Jurkat, Clone E6-1 (cell line): ENCODE results near the gene GNG7.
"Not testable (repeated sequence)": the region's sequence is repeated elsewhere in the genome, so short reads cannot be mapped to it uniquely, and the experiment has no call there.

Experiments
- DNase-seq: peaks from one replicate; pipeline ENCODE4 v3.0.0-alpha.2; 2011; ENCODE audit warnings: low read depth, low spot score
- H3K4me3 ChIP-seq: 2 replicates; pipeline ENCODE4 v1.5.1; 2011; ENCODE audit warnings: mild to moderate bottlenecking, low read length, control low read depth, moderate library complexity

GNG7 gene

DNA sequence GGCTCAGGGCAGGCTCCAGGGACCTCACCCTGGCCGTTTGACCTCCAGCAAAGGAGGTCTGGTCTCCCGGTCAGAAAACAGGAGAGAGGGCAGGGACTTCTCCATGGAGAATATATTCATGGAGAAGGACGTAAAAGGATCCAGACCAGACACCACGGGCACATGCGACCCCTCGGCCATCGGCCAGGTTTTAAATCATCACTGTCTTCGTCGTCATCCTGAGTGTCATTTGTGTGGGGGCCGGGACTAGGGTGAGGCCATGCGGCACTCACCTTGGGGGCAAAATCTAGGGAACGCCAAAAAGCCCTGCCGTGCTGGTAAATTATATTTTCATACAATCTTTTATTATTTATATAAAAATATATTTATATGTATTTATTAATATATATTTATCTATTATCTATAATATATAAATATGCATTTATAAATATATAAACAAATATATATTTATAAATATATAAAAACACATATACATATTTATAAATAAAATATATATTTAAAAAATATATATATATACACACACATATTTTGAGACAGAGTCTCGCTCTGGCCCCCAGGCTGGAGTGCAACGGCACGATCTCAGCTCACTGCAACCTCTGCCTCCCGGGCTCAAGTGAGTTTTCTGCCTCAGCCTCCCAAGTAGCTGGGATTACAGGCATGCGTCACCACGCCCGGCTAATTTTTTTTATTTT, 151.2 kb downstream of the GNG7 start:
- DNase-seq, result no peak
- no peak overlapping the region for H3K4me3 ChIP-seq

DNA sequence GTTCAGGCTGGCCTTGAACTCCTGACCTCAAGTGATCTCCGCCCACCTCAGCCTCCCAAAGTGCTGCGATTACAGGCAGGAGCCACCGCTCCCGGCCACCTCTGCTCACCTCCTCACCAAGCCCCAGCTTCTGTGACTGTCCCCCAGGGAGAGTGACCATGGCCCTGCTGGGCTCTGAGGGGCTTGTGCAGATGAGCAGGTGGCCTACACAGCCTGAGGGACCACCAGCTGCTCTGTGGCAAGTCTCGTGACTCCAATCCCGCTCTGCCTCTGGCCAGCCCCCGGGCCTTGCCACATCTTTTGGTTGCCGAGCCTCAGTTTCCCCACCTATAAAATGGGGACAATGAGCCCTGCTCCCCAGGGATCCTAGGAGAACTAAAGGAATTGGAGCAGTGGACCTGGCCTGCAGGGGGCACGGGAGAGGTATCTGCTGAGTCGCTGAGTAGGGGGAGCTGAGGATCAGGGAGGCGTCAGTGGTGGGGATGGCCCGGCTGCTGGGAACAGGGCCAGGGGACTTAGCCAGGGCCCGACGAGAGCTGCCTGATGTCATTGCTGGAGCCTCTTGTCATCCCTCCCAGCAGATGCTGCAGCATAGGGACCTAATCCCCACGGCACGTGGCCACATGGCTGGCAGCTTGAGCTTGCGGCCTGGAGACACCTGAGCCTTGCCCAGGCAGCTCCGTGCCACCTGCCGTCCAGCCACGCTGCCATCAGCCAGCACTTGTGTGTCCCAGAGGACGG, 151.9 kb downstream of the GNG7 start:
- H3K4me3 ChIP-seq, result no peak overlapping the region
- no peak for DNase-seq

DNA sequence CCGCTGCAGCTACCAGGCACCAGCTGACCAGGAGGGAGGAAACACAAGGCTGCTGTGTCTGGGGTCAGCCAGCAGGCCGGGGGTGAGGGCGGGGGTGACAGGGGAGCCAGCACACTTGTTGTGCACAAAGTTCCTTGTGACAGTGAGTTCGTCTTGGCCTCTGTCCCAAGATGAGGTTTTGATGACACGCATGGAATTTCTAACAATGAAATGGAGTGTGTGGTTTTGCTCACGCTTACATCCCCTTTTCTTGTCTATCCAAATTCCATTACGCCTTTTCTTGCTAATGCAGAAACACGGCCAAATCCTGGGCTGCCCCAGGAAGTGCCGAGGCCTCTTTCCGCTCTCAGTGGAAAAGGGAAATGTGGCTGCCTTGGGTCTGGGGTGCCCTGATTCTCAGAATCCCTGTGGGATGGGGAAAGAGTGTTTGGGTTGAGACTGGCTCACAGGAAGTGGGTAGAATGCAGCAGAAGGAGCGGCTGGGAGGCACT, 152.7 kb downstream of the GNG7 start:
- no peak overlapping the region for H3K4me3 ChIP-seq
- DNase-seq, result no peak

DNA sequence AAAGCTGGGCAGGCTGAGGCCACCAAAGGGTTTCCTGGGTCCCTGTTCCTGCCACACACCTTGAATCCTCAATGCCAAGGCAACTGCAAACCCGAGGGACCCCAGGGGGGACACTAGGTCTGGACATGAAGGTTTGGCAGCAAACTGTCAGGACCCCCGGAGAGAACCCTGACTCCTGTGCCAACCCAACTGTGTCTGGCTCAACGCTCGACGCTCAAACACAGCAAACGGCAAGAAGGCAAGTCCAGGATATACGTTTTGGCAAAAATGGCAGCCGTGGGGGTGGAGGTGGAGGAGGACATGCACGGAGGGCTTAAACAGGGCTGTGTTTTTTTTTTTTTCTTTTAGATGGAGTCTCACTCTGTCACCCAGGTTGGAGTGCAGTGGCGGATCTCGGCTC, 153.5 kb downstream of the GNG7 start:
- H3K4me3 ChIP-seq, result no peak overlapping the region
- no peak for DNase-seq

DNA sequence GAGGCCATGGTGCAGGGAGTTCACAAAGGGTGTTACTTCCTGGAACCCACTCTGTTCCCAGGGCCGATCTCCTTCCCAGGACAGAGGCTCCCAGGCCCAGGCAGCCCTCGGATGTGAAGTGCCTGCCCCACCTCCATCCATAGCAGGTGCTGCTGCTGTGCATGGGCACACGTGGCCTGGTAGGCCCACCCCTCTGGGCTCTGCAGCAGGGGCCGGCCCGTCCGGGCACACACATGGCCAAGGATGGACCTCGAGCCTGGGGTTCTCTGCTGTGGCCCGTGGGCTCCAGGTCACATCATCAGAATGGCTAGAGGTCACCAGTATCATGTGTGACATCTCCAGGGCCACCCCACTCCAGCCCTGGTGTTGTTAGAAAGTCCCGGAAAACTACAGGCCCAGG, 154.8 kb downstream of the GNG7 start:
- H3K4me3 ChIP-seq, result no peak overlapping the region
- DNase-seq, result no peak

DNA sequence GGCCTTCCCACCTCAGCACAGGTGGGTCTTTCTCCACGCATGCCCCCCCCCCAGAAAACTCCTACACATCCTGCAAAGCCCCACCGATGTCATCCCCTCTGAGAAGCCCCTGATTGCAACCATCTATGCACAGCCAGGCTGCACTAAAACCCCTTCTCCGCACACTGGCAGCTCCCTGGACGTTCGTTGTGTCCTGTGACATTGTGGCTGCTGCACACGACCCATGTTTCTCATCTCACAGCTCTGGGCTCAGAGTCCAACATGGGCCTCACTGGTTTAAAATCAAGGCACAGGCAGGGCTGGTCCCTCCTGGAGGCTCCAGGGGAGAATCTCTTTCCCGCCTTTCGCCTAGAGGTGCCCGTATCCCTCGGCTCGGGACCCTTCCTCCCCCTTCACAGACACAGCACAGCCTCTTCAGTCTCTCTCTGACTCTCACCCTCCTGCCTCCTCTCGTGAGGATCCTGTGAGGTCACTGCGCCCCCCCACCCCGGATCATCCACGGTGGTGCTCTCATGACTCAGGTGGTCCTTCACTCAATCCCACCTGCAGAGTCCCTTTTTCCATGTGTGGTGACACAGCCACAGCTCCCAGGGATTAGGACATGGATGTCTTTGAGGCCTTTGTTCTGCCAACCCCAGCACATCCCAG, 155.3 kb downstream of the GNG7 start:
- no peak for DNase-seq
- H3K4me3 ChIP-seq, result no peak overlapping the region

DNA sequence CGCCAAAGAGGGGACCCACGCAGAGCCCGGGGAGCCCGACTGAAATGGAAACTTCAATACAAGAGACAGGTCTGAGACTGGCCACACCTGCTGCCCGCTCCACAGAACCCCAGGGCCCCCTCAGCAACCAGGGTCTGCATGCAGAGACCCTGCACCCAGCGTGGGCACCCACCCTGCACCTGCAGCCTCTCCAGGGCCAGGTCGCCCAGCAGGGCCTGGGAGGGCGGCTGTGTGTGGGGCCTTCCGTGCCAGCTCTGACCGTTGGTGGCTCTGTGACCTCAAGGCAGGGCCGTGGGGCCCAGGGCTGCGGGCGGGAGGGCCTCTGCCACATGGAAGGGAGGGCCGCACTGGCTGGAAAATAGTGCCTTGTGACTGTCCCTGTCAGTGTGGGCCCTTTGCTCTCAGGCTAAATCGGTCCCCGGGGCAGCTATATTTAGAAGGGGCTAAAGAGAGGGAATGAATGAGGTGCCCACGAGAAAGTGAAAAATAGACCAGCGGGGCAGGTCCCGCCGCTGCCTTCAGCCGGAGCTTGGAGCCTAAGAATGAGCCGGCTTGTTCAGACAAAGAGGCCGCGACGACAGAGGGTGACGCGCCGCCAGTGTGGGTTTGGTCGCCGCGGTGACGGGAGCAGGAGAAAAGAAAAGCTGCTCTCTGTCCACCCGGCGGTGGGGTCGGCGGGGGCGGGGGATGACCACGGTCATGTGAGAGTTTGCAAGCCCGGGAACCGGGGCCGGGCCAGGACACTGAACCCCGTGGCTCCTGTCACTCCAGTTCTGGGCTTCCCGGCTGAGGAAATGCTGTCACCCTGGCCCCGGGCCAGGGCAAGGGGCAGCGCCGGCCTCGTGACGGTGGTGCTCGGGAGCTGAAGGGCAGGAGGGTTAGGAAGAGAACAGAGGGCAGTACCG, 156.1 kb downstream of the GNG7 start:
- no peak for DNase-seq
- H3K4me3 ChIP-seq, result no peak overlapping the region

DNA sequence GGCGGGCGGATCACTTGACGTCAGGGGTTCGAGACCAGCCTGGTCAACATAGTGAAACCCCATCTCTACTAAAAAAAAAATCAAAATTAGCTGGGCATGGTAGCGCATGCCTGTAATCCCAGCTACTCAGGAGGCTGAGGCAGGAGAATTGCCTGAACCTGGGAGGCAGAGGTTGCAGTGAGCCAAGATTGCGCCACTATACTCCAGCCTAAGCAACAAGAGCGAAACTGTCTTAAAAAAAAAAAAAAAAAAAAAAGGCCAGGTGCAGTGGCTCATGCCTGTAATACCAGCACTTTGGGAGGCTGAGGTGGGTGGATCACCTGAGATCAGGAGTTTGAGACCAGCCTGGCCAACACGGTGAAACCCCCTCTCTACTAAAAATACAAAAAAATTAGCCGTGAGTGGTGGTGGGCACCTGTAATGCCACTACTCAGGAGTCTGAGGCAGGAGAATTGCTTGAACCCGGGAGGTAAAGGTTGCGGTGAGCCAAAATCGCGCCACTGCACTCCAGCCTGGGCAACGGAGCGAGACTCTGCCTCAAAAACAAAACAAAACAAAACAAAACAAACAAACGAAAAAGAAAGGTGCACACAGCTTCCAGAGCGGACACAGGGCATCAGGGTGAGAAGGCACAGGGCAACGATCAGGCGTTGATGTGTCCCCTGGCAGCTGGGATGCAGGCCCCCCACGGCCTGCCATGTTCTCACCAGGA, 156.9 kb downstream of the GNG7 start:
- not testable (repeated sequence) for DNase-seq, H3K4me3 ChIP-seq

DNA sequence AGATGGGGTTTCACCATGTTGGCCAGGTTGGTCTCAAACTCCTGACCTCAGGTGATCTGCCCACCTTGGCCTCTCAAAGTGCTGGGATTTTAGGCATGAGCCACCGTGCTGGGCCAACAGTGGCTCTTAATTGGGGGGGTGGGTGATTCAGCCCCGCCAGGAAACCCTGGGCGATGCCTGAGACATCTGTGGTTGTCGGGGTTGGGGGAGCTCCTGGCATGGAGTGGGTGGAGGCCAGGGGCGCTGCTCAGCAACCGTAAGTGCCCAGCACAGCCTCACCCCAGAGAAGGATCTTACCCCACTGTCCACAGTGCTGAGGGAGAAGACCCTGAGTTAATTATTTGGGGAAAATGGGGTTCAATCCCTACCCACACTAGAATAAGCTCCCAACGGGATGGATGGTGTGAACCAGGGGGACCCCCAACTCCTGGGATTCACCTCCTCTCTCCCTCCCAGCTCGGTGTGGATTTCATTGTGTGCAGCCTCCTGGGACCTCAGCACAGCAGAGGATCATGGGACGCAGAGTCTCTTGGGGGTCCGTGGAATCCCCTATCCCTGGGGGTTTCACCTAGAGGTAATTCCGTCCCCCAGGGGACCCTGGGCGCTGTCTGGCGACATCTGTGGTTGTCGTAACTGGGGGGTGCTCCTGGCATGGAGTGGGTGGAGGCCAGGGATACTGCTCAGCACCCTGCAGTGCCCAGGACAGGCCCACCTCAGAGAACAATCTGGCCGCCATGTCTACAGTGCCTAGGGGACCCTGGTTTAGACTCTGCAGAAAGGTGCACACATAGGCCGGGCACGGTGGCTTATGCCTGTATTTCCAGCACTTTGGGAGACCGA, 157.7 kb downstream of the GNG7 start:
- DNase-seq, result no peak
- H3K4me3 ChIP-seq, result no peak overlapping the region

DNA sequence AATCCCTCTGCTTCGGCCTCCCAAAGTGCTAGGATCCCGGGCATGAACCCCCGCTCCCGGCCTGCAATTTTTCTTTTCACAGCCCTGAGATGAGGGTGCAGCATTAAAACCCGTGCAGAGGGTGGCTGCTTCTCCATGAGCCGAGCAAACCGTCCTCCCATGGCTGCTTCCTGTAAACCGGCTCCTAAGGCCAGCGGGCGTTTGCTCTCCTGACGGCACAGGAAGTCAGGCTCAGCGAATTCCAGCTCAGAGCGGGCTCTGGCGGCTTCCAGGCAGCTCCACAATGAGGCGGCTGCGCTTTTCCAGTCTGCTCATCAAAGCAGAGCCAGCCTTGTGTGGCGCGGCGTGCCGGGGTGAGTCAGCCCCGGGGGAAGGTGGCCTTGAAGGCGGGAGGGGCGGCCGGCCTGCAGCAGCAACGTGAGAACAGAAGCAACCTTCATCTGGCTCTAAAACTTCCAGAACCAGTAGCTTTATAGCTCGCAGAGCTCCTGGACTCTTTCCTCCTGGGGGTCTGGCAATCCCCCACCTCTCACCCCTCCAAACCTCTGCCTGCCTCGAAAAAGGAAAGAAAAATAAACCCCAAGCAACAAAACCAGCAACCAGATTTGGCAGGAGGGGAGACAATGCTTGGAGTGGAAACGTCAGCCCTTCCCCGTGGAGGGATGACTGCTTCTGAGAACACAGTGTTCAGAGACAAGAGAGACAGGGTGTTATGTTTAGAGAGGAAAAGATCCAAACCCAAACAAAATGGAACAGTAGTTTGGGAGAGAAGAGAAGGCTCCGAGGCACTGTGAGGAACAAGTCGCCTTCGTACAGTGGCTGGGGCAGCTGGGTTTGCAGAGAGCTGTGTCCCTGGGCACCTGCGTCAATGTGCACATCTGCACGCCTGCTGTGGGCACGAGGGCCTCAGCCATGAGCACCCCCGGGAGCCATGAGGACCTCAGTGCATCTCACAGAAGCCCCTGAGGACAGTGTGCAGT, 158.7 kb downstream of the GNG7 start:
- peak; percentile 42 for DNase-seq
- H3K4me3 ChIP-seq, result peak overlapping the region; percentile 39

DNA sequence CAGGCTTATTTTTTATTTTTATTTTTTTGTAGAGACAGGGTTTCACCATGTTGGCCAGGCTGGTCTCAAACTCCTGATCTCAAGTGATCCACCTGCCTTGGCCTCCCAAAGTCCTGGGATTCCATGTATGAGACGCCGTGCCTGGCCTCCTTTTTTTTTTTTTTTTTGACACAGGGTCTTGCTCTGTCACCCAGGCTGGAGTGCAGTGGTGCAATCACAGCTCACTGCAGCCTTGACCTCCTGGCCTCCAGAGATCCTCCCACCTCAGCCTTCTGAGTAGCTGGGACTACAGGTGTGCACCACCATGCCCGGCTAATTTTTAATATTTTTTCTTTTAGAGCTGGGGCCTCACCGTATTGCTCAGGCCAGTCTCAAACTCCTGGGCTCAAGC, 159.4 kb downstream of the GNG7 start:
- peak overlapping the region; percentile 39 for H3K4me3 ChIP-seq

DNA sequence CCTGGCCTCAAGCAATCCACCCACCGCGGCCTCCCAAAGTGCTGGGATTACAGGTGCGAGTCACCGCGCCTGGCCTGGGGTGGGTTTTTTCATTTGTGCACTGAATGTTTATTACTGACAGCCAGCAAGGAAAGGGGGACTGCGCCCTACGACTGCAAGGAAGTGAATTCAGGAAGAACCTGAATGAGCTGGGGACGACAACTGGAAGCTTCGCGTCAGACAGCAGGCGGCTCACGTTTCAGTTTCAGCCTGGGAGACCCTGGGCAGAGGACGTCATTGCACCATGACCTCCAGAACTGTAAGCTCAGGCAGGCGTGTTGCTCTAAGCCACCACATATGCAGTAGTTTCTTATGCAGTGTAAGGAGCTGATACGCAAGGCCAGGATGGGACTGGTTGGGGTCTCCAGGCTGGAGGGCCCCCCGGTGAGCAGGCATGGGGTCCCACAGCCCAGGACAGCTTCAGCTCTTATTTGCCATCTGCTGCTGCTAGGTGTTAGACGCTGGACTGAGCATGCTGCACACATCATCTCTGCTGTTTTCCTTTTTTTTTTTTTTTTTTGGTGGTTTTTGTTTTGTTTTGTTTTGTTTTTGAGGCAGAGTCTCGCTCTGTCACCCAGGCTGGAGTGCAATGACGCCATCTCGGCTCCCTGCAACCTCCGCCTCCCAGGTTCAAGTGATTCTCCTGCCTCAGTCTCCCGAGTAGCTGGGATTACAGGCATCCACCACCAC, 160.0 kb downstream of the GNG7 start:
- DNase-seq, result no peak
- no peak overlapping the region for H3K4me3 ChIP-seq

More for the DNA sequence above, 159.4 kb downstream of the GNG7 start:
- not testable (repeated sequence) for DNase-seq

DNA sequence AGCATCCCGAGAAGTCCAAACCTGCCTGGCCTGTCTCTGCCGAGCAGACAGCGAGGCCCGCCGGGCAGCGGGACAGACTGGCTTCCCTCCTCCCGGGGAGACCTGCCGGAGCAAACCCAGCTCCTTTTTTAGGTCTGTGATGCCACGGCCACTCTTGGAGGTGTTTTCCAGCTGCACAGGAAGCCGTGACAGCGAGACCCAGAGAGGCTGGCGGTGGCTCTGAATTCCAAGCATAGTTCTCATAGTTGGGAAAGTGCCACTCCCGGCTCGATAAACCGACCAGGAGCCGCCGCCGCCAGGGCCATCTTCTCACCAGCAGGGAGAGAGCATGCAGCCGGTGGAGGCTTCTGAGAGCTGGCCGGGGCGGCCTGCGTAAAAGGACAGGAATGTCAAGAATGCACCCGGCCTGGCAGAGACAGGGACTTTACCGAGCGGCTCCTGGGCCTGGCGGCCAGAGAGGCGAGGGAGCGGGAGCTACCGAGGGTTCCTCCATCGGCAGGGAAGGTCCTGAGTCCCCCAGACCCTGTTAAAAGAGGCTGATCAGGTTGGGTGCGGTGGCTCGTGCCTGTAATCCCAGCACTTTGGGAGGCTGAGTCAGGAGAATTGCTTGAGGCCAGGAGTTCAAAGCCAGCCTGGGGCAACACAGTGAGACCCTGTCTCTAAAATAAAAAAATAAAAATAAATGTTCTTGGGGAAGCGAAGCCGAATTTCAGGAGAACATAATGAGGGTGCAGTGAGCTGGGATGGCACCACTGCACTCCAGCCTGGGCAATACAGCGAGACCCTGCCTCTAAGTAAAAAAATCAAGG, 161.6 kb downstream of the GNG7 start:
- DNase-seq, result no peak
- H3K4me3 ChIP-seq, result no peak overlapping the region

DNA sequence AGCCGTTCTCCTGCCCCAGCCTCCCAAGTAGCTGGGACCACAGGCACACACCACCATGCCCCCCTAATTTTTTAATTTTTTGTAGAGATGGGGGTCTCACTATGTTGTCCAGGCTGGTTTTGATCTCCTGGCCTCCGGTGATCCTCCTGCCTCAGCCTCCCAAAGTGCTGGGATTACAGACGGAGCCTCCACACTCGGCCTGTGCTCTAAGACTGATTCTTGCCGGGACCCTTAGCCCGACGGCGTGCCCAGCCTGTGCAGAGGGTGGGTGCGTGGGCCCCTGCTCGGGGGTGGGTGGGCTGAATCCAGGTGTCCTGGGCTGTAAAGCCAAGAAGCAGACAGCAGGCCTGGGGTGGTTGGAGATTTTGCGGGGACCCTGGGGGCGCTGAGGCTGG, 162.2 kb downstream of the GNG7 start:
- no peak for DNase-seq
- no peak overlapping the region for H3K4me3 ChIP-seq

DNA sequence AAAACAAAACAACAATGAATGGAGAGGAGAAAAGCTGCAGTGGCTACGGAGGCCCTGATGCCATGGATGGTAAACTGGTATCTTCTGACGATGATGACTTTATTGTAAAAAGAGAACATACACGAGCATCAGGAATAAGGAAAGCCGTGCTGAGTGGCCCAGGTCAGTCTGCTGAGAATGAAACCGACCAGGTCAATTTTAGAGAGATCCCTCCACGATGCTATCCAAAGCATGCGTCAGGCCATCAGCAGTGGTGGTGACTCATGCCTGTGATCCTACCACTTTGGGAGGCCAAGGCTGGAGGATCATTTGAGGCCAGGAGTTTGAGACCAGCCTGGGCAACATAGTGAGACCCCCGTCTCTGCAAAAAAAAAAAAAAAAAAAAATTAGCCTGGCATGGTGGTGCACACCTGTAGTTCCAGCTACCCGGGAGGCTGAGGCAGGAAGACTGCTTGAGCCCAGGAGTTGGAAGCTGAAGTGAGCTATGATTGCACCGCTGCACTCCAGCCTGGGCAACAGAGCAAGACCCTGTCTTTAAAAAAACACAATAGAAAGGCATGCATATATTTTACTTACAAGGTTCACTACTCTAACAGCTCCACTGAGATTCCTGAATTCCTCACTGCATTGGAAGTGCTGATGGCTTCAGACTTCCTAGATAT, 164.3 kb downstream of the GNG7 start:
- H3K4me3 ChIP-seq, result no peak overlapping the region
- DNase-seq, result no peak
